Neural cell (in vitro differentiated cells): ENCODE data around the gene TPD52L2. TPM values are rescaled to one million over a fixed set of nuclear protein-coding genes. Genes with fewer than 3 reads are reported as not detected.

Experiments
- H2AFZ ChIP-seq: fragments of 200-600, 300-800 bp; sonication (generic), shearing (Covaris generic); 2 replicates; pipeline ENCODE4 v1.6.0; 2014; ENCODE audit warnings: low read depth, mild to moderate bottlenecking, antibody characterized with exemption, low read length, moderate library complexity
- H3F3A ChIP-seq: fragments of 200-600 bp; shearing (Covaris generic); 2 replicates; pipeline ENCODE4 v1.6.1; 2016; ENCODE audit warnings: mild to moderate bottlenecking, moderate library complexity, mixed read lengths, antibody characterized with exemption, low read length; ENCODE audit not compliant: insufficient read depth, poor library complexity, severe bottlenecking
- H3K27ac ChIP-seq: fragments of 200-600, 300-800 bp; sonication (generic), shearing (Covaris generic); 2 replicates; pipeline ENCODE4 v1.5.1; 2014; ENCODE audit warnings: mild to moderate bottlenecking, low read length, moderate library complexity
- H3K27me3 ChIP-seq: fragments of 300-800, 200-600 bp; sonication (generic), shearing (Covaris generic); 2 replicates; pipeline ENCODE4 v1.6.0; 2014; ENCODE audit warnings: mild to moderate bottlenecking, low read depth, low read length, moderate library complexity; ENCODE audit not compliant: insufficient read depth
- H3K36me3 ChIP-seq: fragments of 300-800, 200-600 bp; sonication (generic), shearing (Covaris generic); 2 replicates; pipeline ENCODE4 v1.5.1; 2014; ENCODE audit warnings: mild to moderate bottlenecking, antibody characterized with exemption, low read length, moderate library complexity; ENCODE audit not compliant: insufficient read depth
- H3K4me2 ChIP-seq: fragments of 300-800, 200-600 bp; sonication (generic), shearing (Covaris generic); 2 replicates; pipeline ENCODE4 v1.6.0; 2014; ENCODE audit warnings: mild to moderate bottlenecking, low read length
- H3K4me3 ChIP-seq: fragments of 300-800, 200-600 bp; sonication (generic), shearing (Covaris generic); 2 replicates; pipeline ENCODE4 v1.5.1; 2014; ENCODE audit warnings: mild to moderate bottlenecking, low read length, moderate library complexity
- H3K79me2 ChIP-seq: fragments of 200-600 bp; shearing (Covaris generic); replicated peaks from 2 replicates; pipeline ENCODE4 v1.6.0; 2014; ENCODE audit warnings: mild to moderate bottlenecking, low read length, moderate library complexity; ENCODE audit not compliant: insufficient read depth
- H3K9ac ChIP-seq: fragments of 300-800, 200-600 bp; sonication (generic), shearing (Covaris generic); 2 replicates; pipeline ENCODE4 v1.6.1; 2016; ENCODE audit warnings: mild to moderate bottlenecking, low read length, mixed read lengths
- H3K9me2 ChIP-seq: fragments of 200-600 bp; shearing (Covaris generic); 2 replicates; pipeline ENCODE4 v1.6.1; 2016; ENCODE audit warnings: mild to moderate bottlenecking, low read length, mixed read lengths; ENCODE audit not compliant: insufficient read depth
- H3K9me3 ChIP-seq: fragments of 200-600, 300-800 bp; sonication (generic), shearing (Covaris generic); 2 replicates; pipeline ENCODE4 v1.6.1; 2016; ENCODE audit warnings: mild to moderate bottlenecking, mixed run types, low read length, moderate library complexity, mixed read lengths
- H4K20me1 ChIP-seq: fragments of 200-600 bp; shearing (Covaris generic); 2 replicates; pipeline ENCODE4 v1.6.1; 2016; ENCODE audit warnings: mild to moderate bottlenecking, mixed run types; ENCODE audit not compliant: insufficient read depth
- MXI1 ChIP-seq: fragments of 450-650 bp; conservative IDR thresholded peaks from 2 replicates; pipeline ENCODE4 v1.6.1; 2014; ENCODE audit warnings: antibody characterized with exemption, mild to moderate bottlenecking; ENCODE audit not compliant: poor library complexity, severe bottlenecking
- POLR2AphosphoS5 ChIP-seq: IDR thresholded peaks from 2 replicates; pipeline ENCODE4 v1.6.1; 2012
- RAD21 ChIP-seq: fragments of 450-650 bp; conservative IDR thresholded peaks from 2 replicates; pipeline ENCODE4 v1.6.1; 2014; ENCODE audit warnings: antibody characterized with exemption, mild to moderate bottlenecking, moderate library complexity
- REST ChIP-seq: IDR thresholded peaks from 2 replicates; pipeline ENCODE4 v1.6.1; 2012; ENCODE audit warnings: borderline replicate concordance
- TAF1 ChIP-seq: IDR thresholded peaks from 2 replicates; pipeline ENCODE4 v1.6.1; 2012; ENCODE audit warnings: low read depth
- polyA plus RNA-seq: library from polyadenylated mRNA; depleted of rRNA; stranded (reverse); fragments of >200 nt; gene quantifications from 2 replicates; pipeline ENCODE4 v1.2.3, GENCODE V29; 2014
- TF ChIP-seq, protein P1 (sequence below): fragments of 450-650 bp; IDR thresholded peaks from 2 replicates; pipeline ENCODE4 v1.5.1; 2014; ENCODE audit warnings: antibody characterized with exemption, mild to moderate bottlenecking, moderate library complexity; ENCODE audit not compliant: poor library complexity, severe bottlenecking

The TPD52L2 gene
- polyA plus RNA-seq, 1 donor from 2014 or later, result 142 TPM

GRCh38 chr20:63829945-63830835 is 34.9 kb upstream of the TPD52L2 start:
- TF ChIP-seq REST (no peak), RAD21 (no peak), MXI1 (peak; percentile 64)

DNA sequence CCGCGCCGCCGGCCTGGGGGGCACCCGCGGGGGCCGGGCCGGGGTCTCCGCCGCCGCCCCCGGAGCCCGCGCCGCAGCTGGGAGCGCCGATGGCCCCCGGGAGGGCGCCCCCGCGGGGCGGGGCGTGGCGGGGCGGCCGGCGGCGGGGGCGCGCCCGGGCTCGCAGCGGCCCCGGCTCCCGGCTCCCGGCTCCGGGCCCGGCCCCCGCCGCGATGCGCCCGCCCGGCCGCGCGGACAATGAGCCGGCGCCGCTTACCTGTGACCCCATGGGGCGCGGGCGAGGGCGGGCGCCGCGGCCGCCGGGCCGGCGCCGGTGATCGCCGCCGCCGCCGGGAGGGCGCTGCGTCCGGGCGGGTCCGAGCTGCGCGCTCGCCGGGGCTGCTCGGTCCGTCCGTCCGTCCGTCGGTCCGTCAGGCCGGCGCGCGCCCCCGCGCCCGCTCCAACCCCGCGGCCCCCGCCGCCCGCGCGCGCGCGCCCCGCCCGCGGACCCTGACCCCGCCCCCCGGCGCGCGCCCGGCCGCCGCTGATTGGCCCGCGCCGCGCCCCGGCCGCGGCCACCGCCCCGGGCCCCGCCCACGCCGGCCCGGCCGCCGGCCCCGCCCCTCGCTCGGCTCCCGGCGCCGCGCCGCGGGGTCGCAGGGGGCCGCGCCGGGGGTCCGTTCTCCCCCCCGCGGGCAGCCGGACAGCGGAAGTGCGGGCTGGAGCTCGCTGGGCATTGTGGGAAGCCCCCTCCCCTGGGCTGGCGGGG is 34.1 kb upstream of the TPD52L2 start, which contains the start of gene ZBTB46:
Gene ZBTB46, minus strand, starts transcription at position 424 of the 748 bp plus-strand sequence. CDS start 40,507 bp downstream, outside the sequence.
- TF ChIP-seq POLR2AphosphoS5 (peak; percentile 19), RAD21 (no peak)
- peak within 1 kb of the TSS; percentile 90 for H3K4me3 ChIP-seq
- no peaks in the 10 kb centered on the region for H3K36me3 ChIP-seq
- peak within 1 kb of the TSS; percentile 55 for H3K27ac ChIP-seq
- H4K20me1 ChIP-seq, result no peaks in the 10 kb centered on the region
- peaks cover 12% of the 10 kb centered on the region for H3K27me3 ChIP-seq
- H3K4me2 ChIP-seq, result peak within 1 kb of the TSS; percentile 95
- H3K9me3 ChIP-seq, result no peaks in the 10 kb centered on the region
- no peak within 1 kb of the TSS for H2AFZ ChIP-seq
- H3K9me2 ChIP-seq, result no peaks in the 10 kb centered on the region
- peaks cover 39% of the 10 kb centered on the region for H3K79me2 ChIP-seq
- peak within 1 kb of the TSS; percentile 74 for H3K9ac ChIP-seq
- peaks cover 5% of the 10 kb centered on the region for H3F3A ChIP-seq

More at GRCh38 chr20:63829945-63830835, 34.9 kb upstream of the TPD52L2 start:
- peak overlapping the region; percentile 90 for H3K4me3 ChIP-seq
- peaks cover 44% of the 10 kb centered on the region for H3K79me2 ChIP-seq
- no peak overlapping the region for H2AFZ ChIP-seq
- H3K9me2 ChIP-seq, result no peaks in the 10 kb centered on the region
- H3K36me3 ChIP-seq, result no peaks in the 10 kb centered on the region
- peaks cover 12% of the 10 kb centered on the region for H3K27me3 ChIP-seq
- H3K4me2 ChIP-seq, result peak overlapping the region; percentile 95
- peaks cover 5% of the 10 kb centered on the region for H3F3A ChIP-seq
- H4K20me1 ChIP-seq, result no peaks in the 10 kb centered on the region
- H3K27ac ChIP-seq, result peak overlapping the region; percentile 55
- H3K9me3 ChIP-seq, result no peaks in the 10 kb centered on the region
- H3K9ac ChIP-seq, result peak overlapping the region; percentile 74

- Histone ChIP-seq H3K9me3 (no peaks in the 10 kb centered on the region), H3K27ac (no peak overlapping the region), H2AFZ (no peak overlapping the region), H3K4me2 (no peak overlapping the region), H3K27me3 (peaks cover 12% of the 10 kb centered on the region), H3K79me2 (peaks cover 34% of the 10 kb centered on the region), H4K20me1 (no peaks in the 10 kb centered on the region), H3K9ac (peak overlapping the region; percentile 54), H3K36me3 (no peaks in the 10 kb centered on the region), H3K9me2 (no peaks in the 10 kb centered on the region), H3K4me3 (peak overlapping the region; percentile 60), H3F3A (peaks cover 5% of the 10 kb centered on the region)
- TF ChIP-seq TAF1, result no peak
- TF ChIP-seq, protein P1, sequence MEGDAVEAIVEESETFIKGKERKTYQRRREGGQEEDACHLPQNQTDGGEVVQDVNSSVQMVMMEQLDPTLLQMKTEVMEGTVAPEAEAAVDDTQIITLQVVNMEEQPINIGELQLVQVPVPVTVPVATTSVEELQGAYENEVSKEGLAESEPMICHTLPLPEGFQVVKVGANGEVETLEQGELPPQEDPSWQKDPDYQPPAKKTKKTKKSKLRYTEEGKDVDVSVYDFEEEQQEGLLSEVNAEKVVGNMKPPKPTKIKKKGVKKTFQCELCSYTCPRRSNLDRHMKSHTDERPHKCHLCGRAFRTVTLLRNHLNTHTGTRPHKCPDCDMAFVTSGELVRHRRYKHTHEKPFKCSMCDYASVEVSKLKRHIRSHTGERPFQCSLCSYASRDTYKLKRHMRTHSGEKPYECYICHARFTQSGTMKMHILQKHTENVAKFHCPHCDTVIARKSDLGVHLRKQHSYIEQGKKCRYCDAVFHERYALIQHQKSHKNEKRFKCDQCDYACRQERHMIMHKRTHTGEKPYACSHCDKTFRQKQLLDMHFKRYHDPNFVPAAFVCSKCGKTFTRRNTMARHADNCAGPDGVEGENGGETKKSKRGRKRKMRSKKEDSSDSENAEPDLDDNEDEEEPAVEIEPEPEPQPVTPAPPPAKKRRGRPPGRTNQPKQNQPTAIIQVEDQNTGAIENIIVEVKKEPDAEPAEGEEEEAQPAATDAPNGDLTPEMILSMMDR, result no peak
- TF ChIP-seq POLR2AphosphoS5, result no peak
These were observed 33.5 kb upstream of the TPD52L2 start for GRCh38 chr20:63831646-63831992.
